ENCODE data around the gene LHPP.
"Not testable (repeated sequence)": the region's sequence is repeated elsewhere in the genome, so short reads cannot be mapped to it uniquely, and the experiment has no call there.

Gene LHPP

GRCh38 chr10:124605001-124605370 is 143.4 kb downstream of the LHPP start:
- FAIRE-seq (no peak), DNase-seq (ENCODE audit: insufficient read length, low spot score) (no peak)
- no peak for TF ChIP-seq CTCF (IDR thresholded peaks at IDR 0.05; ENCODE audit: insufficient read depth, missing control alignments)

- no peak for DNase-seq (ENCODE audit: insufficient read length, low spot score)
- FAIRE-seq = no peak
- TF ChIP-seq CTCF (IDR thresholded peaks at IDR 0.05; ENCODE audit: insufficient read depth, missing control alignments) = no peak
Observed at GRCh38 chr10:124605481-124605855, 143.8 kb downstream of the LHPP start.

- TF ChIP-seq CTCF (IDR thresholded peaks at IDR 0.05; ENCODE audit: insufficient read depth, missing control alignments) = no peak
- DNase-seq (ENCODE audit: insufficient read length, low spot score) (no peak), FAIRE-seq (no peak)
Observed at GRCh38 chr10:124605856-124606812, 144.5 kb downstream of the LHPP start.

- DNase-seq (ENCODE audit: insufficient read length, low spot score) (no peak), FAIRE-seq (no peak)
- TF ChIP-seq CTCF (IDR thresholded peaks at IDR 0.05; ENCODE audit: insufficient read depth, missing control alignments) = no peak
Observed at GRCh38 chr10:124606822-124607221, 145.2 kb downstream of the LHPP start.

- TF ChIP-seq CTCF (IDR thresholded peaks at IDR 0.05; ENCODE audit: insufficient read depth, missing control alignments) = no peak
- no peak for FAIRE-seq
- no peak for DNase-seq (ENCODE audit: insufficient read length, low spot score)
Observed at GRCh38 chr10:124607693-124608092, 146.1 kb downstream of the LHPP start.

GRCh38 chr10:124608093-124608721 is 146.6 kb downstream of the LHPP start:
- no peak for DNase-seq (ENCODE audit: insufficient read length, low spot score)
- FAIRE-seq = no peak
- TF ChIP-seq CTCF (IDR thresholded peaks at IDR 0.05; ENCODE audit: insufficient read depth, missing control alignments) = no peak

- DNase-seq (ENCODE audit: insufficient read length, low spot score) (no peak), FAIRE-seq (no peak)
- TF ChIP-seq CTCF (IDR thresholded peaks at IDR 0.05; ENCODE audit: insufficient read depth, missing control alignments) = no peak
Observed at GRCh38 chr10:124609698-124610097, 148.1 kb downstream of the LHPP start.

GRCh38 chr10:124610186-124610585 is 148.6 kb downstream of the LHPP start:
- not testable (repeated sequence) for DNase-seq (ENCODE audit: insufficient read length, low spot score); FAIRE-seq

- not testable (repeated sequence) for FAIRE-seq; DNase-seq (ENCODE audit: insufficient read length, low spot score)
Observed at GRCh38 chr10:124610851-124611250, 149.2 kb downstream of the LHPP start.

Data from D721Med (cell line).